Cardiac ventricle fibroblast (primary cell): ENCODE data around the gene CHST10. TPM values are rescaled to one million over a fixed set of nuclear protein-coding genes. Genes with fewer than 3 reads are reported as not detected.

Source experiments
- total RNA-seq: library from RNA; depleted of rRNA; stranded (reverse); fragments of >200 nt; gene quantifications from 2 replicates; pipeline ENCODE4 v1.2.3, GENCODE V29; 2015

The CHST10 gene
- total RNA-seq: 4.5 and 5.0 TPM in 2 replicates

GRCh38 chr2:100416935-100417710 lies at the start of gene CHST10:
Gene CHST10 (minus strand): TSS chr2:100417668. CDS start chr2:100406675, 10,993 bp downstream.

Other genes starting within 250 kb of the CHST10 start
- 0.24 and 0.44 TPM in 2 replicates for gene LONRF2, start 95.2 kb downstream of the CHST10 start, total RNA-seq
- not detected in 2 replicates for gene NMS, start 52.8 kb upstream of the CHST10 start, total RNA-seq
- gene PDCL3, start 145.3 kb upstream of the CHST10 start, total RNA-seq: 7.2 and 10.2 TPM in 2 replicates